Stimulated activated CD8-positive, alpha-beta memory T cell treated with anti-CD3 and anti-CD28 coated beads, Interleukin-4, amount 100 ng/mL, for 24 hours (primary cell): Measurements from ENCODE around the gene SLC39A13.

ENCODE experiments used
- DNase-seq: peaks from one replicate; pipeline ENCODE4 v3.0.0-alpha.2; 2020; ENCODE audit warnings: low read depth

SLC39A13 gene

GRCh38 chr11:47403571-47403970, 4.8 kb upstream of the SLC39A13 start:
- DNase-seq: no peak

GRCh38 chr11:47406896-47407745, 1.3 kb upstream of the SLC39A13 start:
- no peak for DNase-seq

GRCh38 chr11:47408598-47409439, 429 bp downstream of the SLC39A13 start:
- no peak for DNase-seq

GRCh38 chr11:47409440-47410369, 1.3 kb downstream of the SLC39A13 start:
- DNase-seq: no peak

- no peak for DNase-seq
Observed at GRCh38 chr11:47410370-47411264, 2.2 kb downstream of the SLC39A13 start.

GRCh38 chr11:47411884-47412746, 3.7 kb downstream of the SLC39A13 start:
- peak; percentile 41 for DNase-seq

GRCh38 chr11:47413351-47413750, 5.0 kb downstream of the SLC39A13 start:
- DNase-seq: no peak

GRCh38 chr11:47413908-47414684, 5.7 kb downstream of the SLC39A13 start:
- DNase-seq: no peak

GRCh38 chr11:47414685-47415070, 6.3 kb downstream of the SLC39A13 start:
- no peak for DNase-seq

- DNase-seq: no peak
Observed at GRCh38 chr11:47415091-47415854, 6.9 kb downstream of the SLC39A13 start.

GRCh38 chr11:47415949-47416472, 7.6 kb downstream of the SLC39A13 start:
- DNase-seq: no peak

GRCh38 chr11:47417712-47418111, 9.3 kb downstream of the SLC39A13 start:
- no peak for DNase-seq

GRCh38 chr11:47418454-47419259, 10.3 kb downstream of the SLC39A13 start:
- no peak for DNase-seq

GRCh38 chr11:47425611-47426010, 17.2 kb downstream of the SLC39A13 start:
- DNase-seq: no peak

- peak; percentile 99 for DNase-seq
Observed at GRCh38 chr11:47426062-47426956, 17.9 kb downstream of the SLC39A13 start, which contains the start of gene PSMC3. Gene PSMC3 (minus strand): TSS chr11:47426439. CDS start chr11:47426279, 160 bp downstream.

GRCh38 chr11:47430524-47430923, 22.1 kb downstream of the SLC39A13 start:
- DNase-seq: no peak
